ENCODE results near the gene ITSN2. TPM values are rescaled to one million over a fixed set of nuclear protein-coding genes. Genes with fewer than 3 reads are reported as not detected.

Gene ITSN2
- polyA plus RNA-seq, 1 experiment, result 16.3 TPM

GRCh38 chr2:24207359-24207758 is 153.0 kb downstream of the ITSN2 start:
- ChIA-PET CTCF (interaction anchor here (1.5 kb wide), 1 partner anchor 8 kb away, joined by 7 read pairs; no protein-coding TSS in a partner anchor), POLR2A (no interaction called here)
- TF ChIP-seq CTCF (IDR thresholded peaks at IDR 0.05; ENCODE audit: insufficient read depth, low read depth, low read length), result no peak
- no peak for DNase-seq (ENCODE audit: low read depth)
- no peak overlapping the region for H3K4me3 ChIP-seq (ENCODE audit: low read depth, low read length)
- H3K27me3 ChIP-seq (ENCODE audit: control insufficient read depth, insufficient read depth, low read length), result no peaks in the 10 kb centered on the region
- peaks cover 20% of the 10 kb centered on the region for H3K36me3 ChIP-seq (ENCODE audit: control insufficient read depth, insufficient read depth, low read length)

- Histone ChIP-seq H3K4me3 (ENCODE audit: low read depth, low read length) (no peak overlapping the region), H3K36me3 (ENCODE audit: control insufficient read depth, insufficient read depth, low read length) (peaks cover 20% of the 10 kb centered on the region), H3K27me3 (ENCODE audit: control insufficient read depth, insufficient read depth, low read length) (no peaks in the 10 kb centered on the region)
- ChIA-PET POLR2A (no interaction called here), CTCF (interaction anchor here (1.4 to 1.5 kb wide), 2 partner anchors 9 to 16 kb away, joined by 3 to 7 read pairs; no protein-coding TSS in a partner anchor)
- no peak for TF ChIP-seq CTCF (IDR thresholded peaks at IDR 0.05; ENCODE audit: insufficient read depth, low read depth, low read length)
- no peak for DNase-seq (ENCODE audit: low read depth)
Measured at GRCh38 chr2:24206714-24207113, 153.6 kb downstream of the ITSN2 start.

GRCh38 chr2:24206242-24206641 is 154.1 kb downstream of the ITSN2 start:
- POLR2A ChIA-PET, result no interaction called here
- CTCF ChIA-PET, result interaction anchor here (1.4 to 1.5 kb wide), 2 partner anchors 10 to 16 kb away, joined by 3 to 7 read pairs; no protein-coding TSS in a partner anchor
- peaks cover 18% of the 10 kb centered on the region for H3K36me3 ChIP-seq (ENCODE audit: control insufficient read depth, insufficient read depth, low read length)
- no peak overlapping the region for H3K4me3 ChIP-seq (ENCODE audit: low read depth, low read length)
- DNase-seq (ENCODE audit: low read depth), result no peak
- H3K27me3 ChIP-seq (ENCODE audit: control insufficient read depth, insufficient read depth, low read length), result no peaks in the 10 kb centered on the region
- no peak for TF ChIP-seq CTCF (IDR thresholded peaks at IDR 0.05; ENCODE audit: insufficient read depth, low read depth, low read length)

- POLR2A ChIA-PET, result no interaction called here
- H3K36me3 ChIP-seq (ENCODE audit: control insufficient read depth, insufficient read depth, low read length), result peaks cover 16% of the 10 kb centered on the region
- no peak overlapping the region for H3K4me3 ChIP-seq (ENCODE audit: low read depth, low read length)
- CTCF ChIA-PET, result no interaction called here
- TF ChIP-seq CTCF (IDR thresholded peaks at IDR 0.05; ENCODE audit: insufficient read depth, low read depth, low read length), result no peak
- H3K27me3 ChIP-seq (ENCODE audit: control insufficient read depth, insufficient read depth, low read length), result no peaks in the 10 kb centered on the region
- no peak for DNase-seq (ENCODE audit: low read depth)
Measured at GRCh38 chr2:24205131-24205530, 155.2 kb downstream of the ITSN2 start.

GRCh38 chr2:24204505-24204904 is 155.8 kb downstream of the ITSN2 start:
- no peak for DNase-seq (ENCODE audit: low read depth)
- no peak for TF ChIP-seq CTCF (IDR thresholded peaks at IDR 0.05; ENCODE audit: insufficient read depth, low read depth, low read length)
- POLR2A ChIA-PET, result no interaction called here
- CTCF ChIA-PET, result no interaction called here
- peaks cover 14% of the 10 kb centered on the region for H3K36me3 ChIP-seq (ENCODE audit: control insufficient read depth, insufficient read depth, low read length)
- H3K27me3 ChIP-seq (ENCODE audit: control insufficient read depth, insufficient read depth, low read length), result no peaks in the 10 kb centered on the region
- no peak overlapping the region for H3K4me3 ChIP-seq (ENCODE audit: low read depth, low read length)

Measured in BJ (cell line).